HUDEP-2 (cell line): ENCODE measurements around the gene RERE.
A peak's percentile ranks its signal among the peaks of the same experiment; 100 is the strongest.

ENCODE experiments used
- DNase-seq, 76 experiments: peaks; one replicate each; lab custom pipeline; 2025; ENCODE audit not compliant: unreplicated experiment in 76 of 76; lab: John Stamatoyannopoulos, UW

Gene RERE

DNA sequence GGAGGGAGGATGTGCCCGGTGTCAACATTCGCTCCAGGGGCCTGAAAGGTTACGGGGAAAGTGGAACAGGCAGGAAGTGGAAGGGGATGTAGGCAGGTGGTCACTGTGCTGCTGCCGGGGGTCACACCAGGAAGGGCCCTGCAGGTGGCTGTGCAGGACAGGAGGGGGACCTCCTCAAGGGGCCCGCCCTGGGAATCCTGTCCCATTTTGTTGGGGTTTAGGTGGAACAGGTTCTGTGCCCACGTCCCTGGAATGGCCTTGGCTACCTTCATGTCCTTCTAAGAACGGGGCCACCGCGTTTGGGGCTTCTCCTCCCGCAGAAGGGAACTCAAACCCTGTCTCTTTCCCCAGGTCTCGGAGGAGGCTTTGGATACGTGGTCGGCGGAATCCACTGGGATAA is 487.6 kb downstream of the RERE start:
- DNase-seq = no peak

GRCh38 chr1:8329439-8329838 is 488.0 kb downstream of the RERE start:
- DNase-seq = no peak

DNA sequence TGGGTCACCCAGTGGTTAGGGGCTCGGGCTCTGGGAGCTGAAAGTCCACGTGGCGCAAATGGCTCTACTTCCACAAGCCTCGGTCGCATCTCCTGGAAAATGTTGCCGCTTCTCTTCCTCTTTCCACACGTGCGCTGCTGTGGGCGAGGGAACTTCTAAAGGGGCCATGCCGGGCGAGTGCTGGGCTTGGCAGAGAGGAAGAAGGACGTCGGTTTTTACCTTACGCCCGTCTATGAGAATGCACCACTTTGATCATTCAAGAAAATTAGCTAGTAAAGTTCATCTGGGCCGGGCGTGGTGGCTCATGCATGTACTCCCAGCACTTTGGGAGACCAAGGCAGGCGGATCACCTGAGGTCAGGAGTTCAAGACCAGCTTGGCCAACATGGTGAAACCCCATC is 489.2 kb downstream of the RERE start:
- no peak for DNase-seq

GRCh38 chr1:8326265-8326664 is 491.2 kb downstream of the RERE start:
- DNase-seq = no peak

DNA sequence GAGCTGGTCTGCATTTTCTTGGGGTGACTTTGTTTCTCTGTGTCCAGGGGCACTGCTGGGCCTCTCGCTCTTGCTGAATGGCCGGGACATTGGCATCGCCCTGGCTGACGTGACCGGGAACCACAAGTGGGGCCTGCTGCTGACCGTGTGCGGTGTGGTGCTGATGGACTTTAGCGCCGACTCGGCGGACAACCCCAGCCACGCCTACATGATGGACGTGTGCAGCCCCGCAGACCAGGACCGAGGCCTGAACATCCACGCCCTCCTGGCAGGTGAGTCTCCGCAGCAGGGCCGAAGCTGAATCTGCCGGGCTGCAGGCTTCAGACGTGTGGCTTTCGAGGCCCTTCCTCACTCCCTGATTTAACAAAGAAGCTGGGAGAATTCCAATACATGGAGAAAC is 491.7 kb downstream of the RERE start:
- DNase-seq = no peak

DNA sequence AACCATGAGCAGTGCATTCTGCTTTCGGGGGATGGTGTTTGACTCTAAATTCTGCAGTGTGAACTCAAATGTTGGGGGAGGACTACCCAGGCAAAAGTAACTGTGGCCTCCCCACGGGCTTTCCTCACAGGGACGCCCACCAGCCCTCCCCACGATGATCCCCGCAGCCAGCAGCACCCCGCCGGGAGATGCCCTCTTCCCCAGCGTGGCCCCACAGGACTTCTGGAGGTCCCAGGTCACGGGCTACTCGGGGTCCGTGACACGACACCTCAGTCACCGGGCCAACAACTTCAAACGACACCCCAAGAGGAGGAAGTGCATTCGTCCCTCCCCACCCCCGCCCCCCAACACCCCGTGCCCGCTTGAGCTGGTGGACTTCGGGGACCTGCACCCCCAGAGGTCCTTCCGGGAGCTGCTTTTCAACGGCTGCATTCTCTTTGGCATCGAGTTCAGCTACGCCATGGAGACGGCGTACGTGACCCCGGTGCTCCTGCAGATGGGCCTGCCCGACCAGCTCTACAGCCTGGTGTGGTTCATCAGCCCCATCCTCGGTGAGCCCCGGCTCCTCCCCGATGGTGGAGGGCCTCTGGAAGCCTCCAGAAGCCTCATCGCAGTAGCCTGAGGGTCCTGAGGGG is 493.1 kb downstream of the RERE start:
- DNase-seq = no peak

DNA sequence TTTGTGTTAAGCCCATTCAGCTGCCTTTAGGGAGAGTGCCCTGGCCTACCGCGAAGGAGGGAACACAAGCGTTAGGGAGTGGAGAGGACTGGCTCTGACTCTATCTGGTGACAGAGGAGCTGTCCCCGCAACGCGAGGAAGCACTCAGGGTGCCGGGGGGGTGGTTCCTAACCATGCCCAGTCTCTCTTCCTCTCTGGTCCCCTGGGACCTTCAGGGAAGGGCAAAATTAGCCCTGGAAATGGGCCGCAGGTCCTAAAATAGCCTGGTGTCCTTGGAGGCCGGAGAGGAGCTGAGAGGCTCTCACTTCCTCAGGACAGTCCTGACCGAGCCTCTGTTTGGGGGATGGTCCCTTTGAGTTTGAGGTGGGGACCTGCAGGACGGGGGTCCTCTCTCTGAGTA is 493.7 kb downstream of the RERE start:
- DNase-seq = no peak

GRCh38 chr1:8321612-8322011 is 495.8 kb downstream of the RERE start:
- no peak for DNase-seq

DNA sequence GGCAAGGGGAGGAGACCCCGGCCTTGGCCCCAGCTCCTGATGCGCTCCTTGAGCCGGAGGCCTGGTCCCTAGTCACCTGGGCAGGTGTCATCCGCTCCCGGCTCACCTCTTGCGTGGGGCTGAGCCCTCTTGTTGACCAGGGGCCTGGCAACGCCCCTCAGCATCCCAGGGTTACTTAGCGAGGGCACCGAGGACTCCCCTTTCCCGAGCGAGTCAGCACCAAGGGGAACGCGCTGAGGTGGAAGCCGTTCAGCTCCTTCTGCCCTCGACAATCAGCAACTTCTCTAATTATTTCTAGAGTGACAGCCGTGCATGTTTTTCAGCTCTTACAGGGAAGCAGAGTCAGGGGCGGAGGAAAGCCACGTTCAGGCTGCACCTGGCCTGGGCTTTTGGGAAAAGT is 499.0 kb downstream of the RERE start:
- no peak for DNase-seq

- peak in 23 of 76 experiments; percentile 0 to 65 (median 22) for DNase-seq
Observed at GRCh38 chr1:8317647-8318381, 499.6 kb downstream of the RERE start, which contains the start of gene SLC45A1. Gene SLC45A1, plus strand, starts transcription at chr1:8318114. Its CDS starts 6,216 bp downstream, at chr1:8324330.

- no peak for DNase-seq
Observed at GRCh38 chr1:8315573-8316475, 501.6 kb downstream of the RERE start.

DNA sequence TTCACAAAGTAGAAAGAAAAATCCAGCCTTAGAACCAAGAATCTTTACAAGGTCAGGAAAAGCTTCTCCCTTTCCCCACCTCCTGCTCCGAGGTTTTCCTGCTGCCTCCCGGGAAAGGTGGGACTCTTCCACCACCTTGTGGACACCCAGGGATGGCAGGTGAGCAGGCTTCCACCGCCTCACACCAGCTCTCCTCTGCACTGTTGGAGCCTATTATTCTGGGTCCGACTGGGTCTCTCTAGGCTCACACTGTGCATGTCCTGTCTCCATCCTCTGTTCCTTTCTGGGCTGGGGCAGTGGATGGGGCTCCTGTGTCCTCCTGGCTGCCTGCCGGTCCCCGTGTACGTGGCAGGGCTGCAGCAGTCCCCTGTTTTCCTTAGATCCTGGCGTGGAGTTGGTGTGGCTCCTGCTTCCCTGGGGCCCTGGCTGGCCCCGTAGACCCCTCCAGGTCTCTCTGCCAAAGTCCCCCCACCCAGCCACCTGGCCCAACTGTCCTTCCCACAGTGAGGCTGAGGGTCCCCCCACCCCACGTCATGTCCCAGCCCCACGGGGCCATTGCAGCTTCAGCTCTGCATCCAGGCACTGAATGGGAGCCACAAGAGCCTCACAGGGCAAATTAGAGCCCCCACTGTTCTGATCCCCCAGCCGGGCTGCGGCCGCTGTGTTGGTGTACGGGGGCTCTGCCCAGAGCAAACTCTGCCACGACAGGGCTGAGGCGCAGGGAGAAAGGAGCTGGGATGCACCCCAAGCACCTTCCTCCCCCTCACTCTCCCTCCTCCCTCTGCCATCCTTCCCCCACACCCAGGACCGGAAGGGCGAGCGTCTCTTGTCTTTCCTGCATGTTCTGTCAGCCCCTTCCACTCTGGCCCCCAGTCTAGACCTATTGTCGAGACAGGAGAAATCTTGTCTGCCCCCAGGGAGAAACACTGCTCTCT is 502.8 kb downstream of the RERE start:
- peak in 39 of 76 experiments; percentile 1 to 48 (median 13) for DNase-seq

GRCh38 chr1:8313231-8313630 is 504.2 kb downstream of the RERE start:
- DNase-seq = no peak

DNA sequence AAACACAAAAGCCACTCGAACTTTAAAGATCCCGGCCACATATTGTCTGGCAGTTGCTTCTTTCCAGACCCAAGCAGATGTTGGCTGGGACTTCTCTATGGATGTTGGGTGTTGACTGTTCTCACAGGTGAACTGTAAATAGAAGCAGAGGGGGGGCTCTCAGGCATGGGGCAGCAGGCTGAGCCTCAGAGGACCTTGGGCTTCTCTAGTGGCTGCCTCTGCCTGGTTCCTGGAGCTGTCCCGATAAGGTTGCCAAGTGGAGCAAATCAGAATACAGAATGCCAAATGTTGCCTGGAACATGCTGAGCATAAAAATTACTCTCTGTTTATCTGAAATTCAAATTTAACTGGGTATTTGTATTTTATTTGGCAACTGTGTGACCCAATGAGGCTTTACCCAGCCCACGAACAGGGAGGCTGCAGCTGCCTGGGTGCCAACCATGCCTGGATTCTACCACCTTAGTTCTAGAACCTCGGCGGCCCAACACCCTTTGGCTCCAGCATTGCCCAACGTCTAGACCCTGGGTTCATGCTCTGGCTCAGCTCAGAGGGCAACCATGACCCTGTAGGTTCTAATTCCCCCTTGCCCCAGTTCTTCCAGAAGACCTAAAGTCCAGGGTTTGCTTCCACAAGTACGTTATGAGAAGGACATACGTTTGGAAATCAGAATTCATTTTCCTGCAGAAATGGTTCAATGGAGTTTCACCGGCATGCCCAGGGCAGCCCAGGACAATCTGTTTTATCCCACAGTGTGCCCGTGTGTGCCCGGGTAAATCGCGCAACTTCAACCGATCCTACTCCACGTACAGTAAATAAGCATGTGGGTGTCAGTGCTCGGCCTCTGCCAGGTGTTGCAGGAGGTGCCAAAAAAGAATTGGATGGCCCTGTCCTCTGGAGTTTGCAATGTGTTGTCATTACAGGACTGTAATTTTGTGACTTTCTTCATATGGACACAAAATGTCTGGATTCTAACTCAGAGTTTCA is 504.9 kb downstream of the RERE start:
- no peak for DNase-seq

GRCh38 chr1:8311068-8311718 is 506.2 kb downstream of the RERE start:
- DNase-seq = no peak

GRCh38 chr1:8307628-8308027 is 509.8 kb downstream of the RERE start:
- DNase-seq = no peak

GRCh38 chr1:8303876-8304275 is 513.6 kb downstream of the RERE start:
- no peak for DNase-seq

- DNase-seq = no peak
Observed at GRCh38 chr1:8303141-8303540, 514.3 kb downstream of the RERE start.
